MM.1S (cell line): ENCODE results near the gene CCDC124.

Source experiments
- DNase-seq: peaks from one replicate; pipeline ENCODE4 v3.0.0-alpha.2; 2015
- H2AFZ ChIP-seq: fragments of 300-600 bp; sonication (generic); 2 replicates; pipeline ENCODE4 v1.6.0; 2016; ENCODE audit warnings: antibody characterized with exemption, low read length
- H3F3A ChIP-seq: fragments of 300-600 bp; sonication (generic); 2 replicates; pipeline ENCODE4 v1.6.1; 2016; ENCODE audit warnings: mild to moderate bottlenecking, antibody characterized with exemption, low read length, moderate library complexity, mixed read lengths; ENCODE audit not compliant: insufficient read depth
- H3K27ac ChIP-seq: fragments of 300-600 bp; sonication (generic); 2 replicates; pipeline ENCODE4 v1.5.1; 2016; ENCODE audit warnings: mild to moderate bottlenecking, low read length
- H3K27me3 ChIP-seq: fragments of 300-600 bp; sonication (generic); replicated peaks from 2 replicates; pipeline ENCODE4 v1.6.0; 2016; ENCODE audit warnings: low read length; ENCODE audit not compliant: insufficient read depth
- H3K36me3 ChIP-seq: fragments of 300-600 bp; sonication (generic); replicated peaks from 2 replicates; pipeline ENCODE4 v1.6.1; 2016; ENCODE audit warnings: mild to moderate bottlenecking, low read length, mixed read lengths; ENCODE audit not compliant: insufficient read depth
- H3K4me1 ChIP-seq: fragments of 300-600 bp; sonication (generic); 2 replicates; pipeline ENCODE4 v1.6.1; 2016; ENCODE audit warnings: low read length, mixed read lengths
- H3K4me2 ChIP-seq: fragments of 300-600 bp; sonication (generic); 2 replicates; pipeline ENCODE4 v1.6.0; 2016; ENCODE audit warnings: low read depth, low read length
- H3K4me3 ChIP-seq: fragments of 300-600 bp; sonication (generic); 2 replicates; pipeline ENCODE4 v1.5.1; 2016; ENCODE audit warnings: low read length, mixed read lengths
- H3K79me2 ChIP-seq: fragments of 300-600 bp; sonication (generic); 2 replicates; pipeline ENCODE4 v1.6.1; 2016; ENCODE audit warnings: mixed run types, low read length, mixed read lengths
- H3K9ac ChIP-seq: fragments of 300-600 bp; sonication (generic); 2 replicates; pipeline ENCODE4 v1.6.1; 2016; ENCODE audit warnings: low read length, mixed read lengths
- H3K9me2 ChIP-seq: fragments of 300-600 bp; sonication (generic); replicated peaks from 2 replicates; pipeline ENCODE4 v1.6.1; 2016; ENCODE audit warnings: mild to moderate bottlenecking, low read length, mixed read lengths; ENCODE audit not compliant: insufficient read depth
- H3K9me3 ChIP-seq: fragments of 300-600 bp; sonication (generic); replicated peaks from 2 replicates; pipeline ENCODE4 v1.6.1; 2016; ENCODE audit warnings: mild to moderate bottlenecking, low read length, mixed read lengths; ENCODE audit not compliant: insufficient read depth
- H4K20me1 ChIP-seq: fragments of 300-600 bp; sonication (generic); 2 replicates; pipeline ENCODE4 v1.6.1; 2016; ENCODE audit warnings: mild to moderate bottlenecking, low read length, moderate library complexity, mixed read lengths; ENCODE audit not compliant: insufficient read depth
- CTCF ChIP-seq: fragments of 300-600 bp; sonication (generic); IDR thresholded peaks from 2 replicates; pipeline ENCODE4 v1.5.1; 2016; ENCODE audit warnings: antibody characterized with exemption, low read length, mixed read lengths
- EZH2 ChIP-seq: fragments of 300-600 bp; sonication (generic); optimal IDR thresholded peaks from 2 replicates; pipeline ENCODE3; 2017; ENCODE audit warnings: low read depth, mild to moderate bottlenecking, antibody characterized with exemption, low read length, mixed read lengths
- EZH2phosphoT487 ChIP-seq: fragments of 300-600 bp; sonication (generic); IDR thresholded peaks from 2 replicates; pipeline ENCODE4 v1.6.1; 2018; ENCODE audit warnings: antibody characterized with exemption, low read length

CCDC124 gene

DNA sequence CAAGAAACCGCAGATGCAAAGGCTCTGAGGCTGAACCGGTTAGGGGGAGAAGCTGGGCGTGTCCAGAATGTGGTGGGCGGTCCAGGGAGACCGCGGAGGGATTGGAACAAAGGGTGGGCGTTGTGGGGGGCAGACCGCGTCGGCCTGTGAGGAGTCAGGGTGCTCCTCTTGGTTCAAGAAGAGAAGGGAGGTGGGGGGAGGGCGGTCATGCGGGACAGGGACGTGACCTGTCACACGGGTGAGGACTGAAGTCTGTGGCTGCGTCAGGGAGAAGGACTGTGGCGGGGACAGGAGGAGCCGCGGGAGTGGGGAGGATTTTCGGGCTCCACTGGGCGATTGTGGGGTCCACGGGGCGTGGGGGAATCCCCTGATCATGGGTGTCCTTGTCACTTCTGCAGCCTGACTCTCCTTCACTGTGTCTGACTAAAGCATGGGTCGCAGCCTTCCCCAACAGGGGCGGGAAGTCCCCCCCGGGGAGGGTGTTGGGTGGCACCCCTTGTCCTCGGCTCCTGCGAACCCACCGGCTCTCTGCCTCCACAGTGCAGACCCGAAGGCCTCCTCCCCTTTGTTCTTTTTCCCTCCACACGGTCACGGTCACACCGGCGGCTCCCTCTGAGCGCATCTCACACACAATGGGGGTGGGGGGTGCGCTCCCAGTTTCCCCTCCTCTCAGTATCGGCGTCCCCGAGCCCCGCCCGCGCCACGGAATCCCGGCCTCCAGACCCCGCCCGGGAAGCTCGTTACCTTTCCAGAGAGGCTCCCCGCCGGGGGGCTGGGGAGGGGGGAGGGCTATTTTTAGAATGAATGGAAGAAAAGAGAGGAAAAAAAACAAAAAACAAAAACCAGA lies 17.7 kb downstream of the CCDC124 start:
- no peak for TF ChIP-seq EZH2
- no peak; the same call in 1 of the 2 replicates for TF ChIP-seq EZH2phosphoT487
- TF ChIP-seq CTCF, result no peak
- DNase-seq, result no peak
- H3K27me3 ChIP-seq, result peaks cover 65% of the 10 kb centered on the region
- no peaks in the 10 kb centered on the region for H4K20me1 ChIP-seq
- no peaks in the 10 kb centered on the region for H3K36me3 ChIP-seq
- 0 out of 2 replicates have a peak overlapping the region, but pooled peaks have one; percentile 14 for H3K4me3 ChIP-seq
- no peaks in the 10 kb centered on the region for H3K79me2 ChIP-seq
- H3K27ac ChIP-seq, result no peak overlapping the region
- H3K9me3 ChIP-seq, result no peaks in the 10 kb centered on the region
- H3K4me2 ChIP-seq, result peak overlapping the region; percentile 63; the same call in 1 of the 2 replicates
- H3F3A ChIP-seq, result peaks cover 13% of the 10 kb centered on the region
- no peaks in the 10 kb centered on the region for H3K9me2 ChIP-seq
- H3K9ac ChIP-seq, result no peak overlapping the region
- no peak overlapping the region for H2AFZ ChIP-seq
- H3K4me1 ChIP-seq, result peaks cover 15% of the 10 kb centered on the region

- H3K4me2 ChIP-seq, result peak overlapping the region; percentile 63; the same call in 1 of the 2 replicates
- H3K27ac ChIP-seq, result no peak overlapping the region
- peaks cover 72% of the 10 kb centered on the region for H3K27me3 ChIP-seq
- no peaks in the 10 kb centered on the region for H3K9me3 ChIP-seq
- H3F3A ChIP-seq, result peaks cover 5% of the 10 kb centered on the region; the same call in 1 of the 2 replicates
- H3K9me2 ChIP-seq, result no peaks in the 10 kb centered on the region
- DNase-seq, result no peak
- TF ChIP-seq EZH2phosphoT487, result no peak
- TF ChIP-seq CTCF, result no peak
- TF ChIP-seq EZH2, result no peak
- no peak overlapping the region for H2AFZ ChIP-seq
- H3K36me3 ChIP-seq, result no peaks in the 10 kb centered on the region
- no peaks in the 10 kb centered on the region for H3K79me2 ChIP-seq
- H3K4me1 ChIP-seq, result peaks cover 15% of the 10 kb centered on the region
- no peak overlapping the region for H3K4me3 ChIP-seq
- H4K20me1 ChIP-seq, result no peaks in the 10 kb centered on the region
- H3K9ac ChIP-seq, result no peak overlapping the region
Observed at GRCh38 chr19:17951157-17951989, 18.6 kb downstream of the CCDC124 start.

- no peaks in the 10 kb centered on the region for H3K36me3 ChIP-seq
- H3K4me2 ChIP-seq, result no peak overlapping the region
- TF ChIP-seq CTCF (no peak), EZH2phosphoT487 (no peak), EZH2 (no peak)
- H3K4me3 ChIP-seq, result no peak overlapping the region
- H3K79me2 ChIP-seq, result no peaks in the 10 kb centered on the region
- H3F3A ChIP-seq, result no peaks in the 10 kb centered on the region
- no peak for DNase-seq
- H4K20me1 ChIP-seq, result no peaks in the 10 kb centered on the region
- H3K27me3 ChIP-seq, result peaks cover 78% of the 10 kb centered on the region
- H3K9me3 ChIP-seq, result no peaks in the 10 kb centered on the region
- no peaks in the 10 kb centered on the region for H3K9me2 ChIP-seq
- no peak overlapping the region for H3K9ac ChIP-seq
- no peak overlapping the region for H2AFZ ChIP-seq
- peaks cover 12% of the 10 kb centered on the region for H3K4me1 ChIP-seq
- no peak overlapping the region for H3K27ac ChIP-seq
Observed at GRCh38 chr19:17951990-17952976, 19.5 kb downstream of the CCDC124 start.
